ENCODE results near the gene ADAMTS4.
"Not testable (repeated sequence)": the region's sequence is repeated elsewhere in the genome, so short reads cannot be mapped to it uniquely, and the experiment has no call there.

Gene ADAMTS4, protein sequence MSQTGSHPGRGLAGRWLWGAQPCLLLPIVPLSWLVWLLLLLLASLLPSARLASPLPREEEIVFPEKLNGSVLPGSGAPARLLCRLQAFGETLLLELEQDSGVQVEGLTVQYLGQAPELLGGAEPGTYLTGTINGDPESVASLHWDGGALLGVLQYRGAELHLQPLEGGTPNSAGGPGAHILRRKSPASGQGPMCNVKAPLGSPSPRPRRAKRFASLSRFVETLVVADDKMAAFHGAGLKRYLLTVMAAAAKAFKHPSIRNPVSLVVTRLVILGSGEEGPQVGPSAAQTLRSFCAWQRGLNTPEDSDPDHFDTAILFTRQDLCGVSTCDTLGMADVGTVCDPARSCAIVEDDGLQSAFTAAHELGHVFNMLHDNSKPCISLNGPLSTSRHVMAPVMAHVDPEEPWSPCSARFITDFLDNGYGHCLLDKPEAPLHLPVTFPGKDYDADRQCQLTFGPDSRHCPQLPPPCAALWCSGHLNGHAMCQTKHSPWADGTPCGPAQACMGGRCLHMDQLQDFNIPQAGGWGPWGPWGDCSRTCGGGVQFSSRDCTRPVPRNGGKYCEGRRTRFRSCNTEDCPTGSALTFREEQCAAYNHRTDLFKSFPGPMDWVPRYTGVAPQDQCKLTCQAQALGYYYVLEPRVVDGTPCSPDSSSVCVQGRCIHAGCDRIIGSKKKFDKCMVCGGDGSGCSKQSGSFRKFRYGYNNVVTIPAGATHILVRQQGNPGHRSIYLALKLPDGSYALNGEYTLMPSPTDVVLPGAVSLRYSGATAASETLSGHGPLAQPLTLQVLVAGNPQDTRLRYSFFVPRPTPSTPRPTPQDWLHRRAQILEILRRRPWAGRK

DNA sequence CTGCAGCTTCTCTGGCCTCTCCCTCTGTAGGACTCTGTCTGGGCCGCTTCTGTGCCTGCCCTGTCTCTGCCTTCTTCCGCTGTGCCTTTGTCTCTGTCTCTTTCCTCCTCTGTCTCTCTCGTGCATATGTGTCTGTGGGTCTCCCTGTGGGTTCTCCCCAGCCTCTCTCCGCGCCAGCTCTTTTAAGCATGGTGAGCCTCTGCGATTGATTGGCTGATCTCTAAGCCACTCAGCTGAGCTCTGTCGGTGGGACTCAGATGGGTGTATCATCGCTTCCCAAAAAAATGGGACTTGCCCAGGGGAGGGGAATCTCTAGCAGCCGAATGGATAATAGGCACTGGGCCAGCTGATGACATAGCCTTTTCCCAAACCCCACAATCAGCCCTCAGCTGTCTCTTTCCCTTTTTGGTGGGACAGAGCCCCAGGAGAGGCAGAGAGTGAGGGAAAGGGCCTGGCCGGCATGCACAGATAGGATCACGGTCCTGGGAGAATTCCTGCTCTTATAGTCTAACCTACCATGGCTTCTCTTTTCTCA, at the start of gene ADAMTS4:
ADAMTS4 (minus strand) TSS at position 158 of the 535 bp plus-strand sequence. CDS start 427 bp downstream, outside the sequence.
- no peak for DNase-seq

DNA sequence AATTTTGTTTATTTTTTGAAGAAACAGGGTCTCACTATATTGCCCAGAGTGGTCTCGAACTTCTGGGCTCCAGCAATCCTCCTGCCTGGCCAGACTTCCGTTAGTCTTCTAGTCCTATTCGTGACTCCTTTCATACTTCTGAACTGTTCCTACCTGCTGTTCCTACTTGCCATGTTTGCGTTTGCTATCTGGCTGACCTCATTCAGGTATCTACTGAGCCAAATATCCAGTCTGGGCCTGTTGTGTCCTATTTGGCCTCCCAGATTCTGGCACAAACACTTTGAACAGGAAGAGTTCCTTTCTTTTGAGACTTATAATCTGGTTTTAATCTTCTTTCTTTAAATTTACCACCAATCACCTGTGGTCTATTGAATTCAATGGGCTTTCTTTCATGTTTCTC, 46.0 kb upstream of the ADAMTS4 start:
- no peak for DNase-seq

DNA sequence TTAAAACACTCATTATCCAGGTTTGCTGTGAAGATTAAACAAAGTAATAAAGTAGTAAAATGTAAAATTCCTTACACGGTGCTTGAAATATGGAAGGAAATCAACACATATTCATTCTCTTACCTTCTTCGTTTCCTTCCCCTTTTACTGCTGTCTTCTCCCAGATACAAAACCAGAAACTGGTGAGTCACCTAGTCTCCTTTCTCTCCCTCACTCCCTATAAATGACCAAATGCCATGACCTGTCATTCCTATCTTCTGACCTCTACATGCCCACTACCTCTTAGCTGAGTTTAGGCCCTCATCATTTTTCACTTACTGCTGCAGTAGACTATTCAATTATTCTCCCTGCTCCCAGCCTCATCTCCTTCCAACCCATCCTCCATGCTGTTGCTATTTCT, 43.5 kb upstream of the ADAMTS4 start:
- no peak for DNase-seq

DNA sequence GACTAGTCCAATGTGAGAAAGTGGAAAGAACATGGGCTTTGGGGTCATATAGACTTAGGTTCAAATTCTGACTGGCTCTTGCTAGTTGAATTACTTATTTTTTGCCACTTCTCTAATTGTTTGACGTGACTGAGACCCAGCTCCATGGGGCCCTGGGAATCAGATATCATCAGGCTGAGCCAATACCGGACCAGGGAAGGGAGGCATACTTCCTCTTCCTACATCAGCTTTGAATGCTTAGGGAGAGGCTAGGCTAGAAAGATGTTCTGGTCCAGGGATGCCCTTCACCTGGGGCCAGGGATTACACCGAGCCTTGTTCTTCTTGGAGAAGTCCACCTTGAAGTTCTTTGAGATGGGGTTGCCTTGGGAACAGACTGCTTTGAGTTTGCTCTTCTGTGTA, 42.8 kb upstream of the ADAMTS4 start:
- DNase-seq = no peak

DNA sequence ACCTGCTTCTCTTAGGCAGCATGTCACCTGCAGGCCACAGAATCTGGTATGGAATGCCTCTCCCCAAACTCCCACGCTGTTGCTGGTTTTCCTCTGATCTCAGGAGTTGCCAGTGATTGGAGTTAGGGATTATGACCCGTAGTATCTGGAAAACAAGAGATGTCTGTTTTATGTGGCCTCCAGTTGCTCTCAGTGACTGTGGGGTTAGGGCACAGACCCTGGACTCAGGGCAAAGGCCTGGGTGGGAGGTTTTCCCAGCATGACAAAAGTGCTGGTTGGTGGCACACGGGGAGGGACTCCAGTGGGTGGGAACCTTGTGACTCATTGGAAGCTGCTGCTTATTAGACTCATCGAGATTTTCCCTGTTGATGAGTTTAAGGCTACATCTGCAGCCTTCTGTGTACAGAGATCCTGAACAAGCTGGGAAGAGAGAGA, 39.2 kb upstream of the ADAMTS4 start, which contains the start of gene NR1I3:
NR1I3 (minus strand) TSS at position 165 of the 435 bp plus-strand sequence. CDS start 1,638 bp downstream, outside the sequence.
- DNase-seq = no peak

DNA sequence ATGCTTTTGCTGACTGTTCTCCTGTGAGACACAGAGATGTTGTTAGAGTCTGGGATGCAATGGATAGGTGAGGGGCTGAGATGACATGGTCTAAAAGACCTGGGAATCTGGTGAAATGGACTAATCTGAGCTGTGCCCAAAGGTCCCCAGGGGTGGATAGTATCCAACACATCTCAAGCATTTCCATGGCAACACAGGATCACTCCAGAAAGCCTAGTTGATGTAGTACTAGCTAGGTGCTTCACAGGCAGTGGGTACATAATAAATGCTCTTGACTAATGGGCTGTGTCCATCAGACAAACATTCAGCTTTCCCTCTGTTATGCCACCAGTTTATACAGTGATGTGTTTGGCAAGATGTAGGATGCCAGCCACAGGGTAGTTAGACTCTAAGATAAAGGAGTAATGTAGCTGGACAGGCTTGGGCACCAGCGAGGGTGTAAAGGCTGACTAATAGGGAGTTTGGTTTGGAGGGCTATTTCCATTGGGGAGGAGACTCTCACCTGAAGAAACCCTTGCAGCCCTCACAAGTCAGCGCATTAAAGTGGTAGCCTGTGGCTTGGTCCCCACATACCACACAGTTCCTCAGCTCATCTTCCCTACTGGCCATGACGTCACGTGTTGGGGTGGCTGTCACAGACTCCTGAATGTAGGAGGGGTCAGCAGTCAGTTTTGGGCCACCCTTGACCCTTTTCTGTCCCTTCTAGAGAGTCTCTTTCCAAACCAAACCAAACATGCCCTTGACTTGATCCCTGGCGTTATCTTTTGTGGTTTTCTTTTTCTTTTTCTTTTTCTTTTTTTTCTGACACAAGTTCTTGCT, 37.3 kb upstream of the ADAMTS4 start:
- no peak for DNase-seq

DNA sequence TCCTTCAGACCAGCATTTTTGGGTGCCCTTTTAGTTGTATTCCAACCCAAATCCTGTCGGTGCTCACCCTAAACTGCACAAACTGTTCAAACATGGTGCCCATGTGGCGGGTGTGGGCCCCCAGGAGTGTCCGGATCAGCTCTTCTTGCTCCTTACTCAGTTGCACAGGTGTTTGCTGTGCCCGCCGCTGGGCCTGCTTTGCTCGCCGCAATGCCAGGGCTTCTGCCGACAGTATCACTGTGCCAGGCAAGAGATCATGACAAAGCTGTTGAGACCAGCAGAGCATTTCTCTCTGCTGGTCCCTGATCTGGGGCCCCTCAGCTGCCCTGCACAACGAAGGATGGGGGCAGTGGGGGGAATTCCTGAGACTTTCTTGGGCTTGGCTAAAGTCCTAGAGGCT, 34.2 kb upstream of the ADAMTS4 start:
- DNase-seq = no peak

DNA sequence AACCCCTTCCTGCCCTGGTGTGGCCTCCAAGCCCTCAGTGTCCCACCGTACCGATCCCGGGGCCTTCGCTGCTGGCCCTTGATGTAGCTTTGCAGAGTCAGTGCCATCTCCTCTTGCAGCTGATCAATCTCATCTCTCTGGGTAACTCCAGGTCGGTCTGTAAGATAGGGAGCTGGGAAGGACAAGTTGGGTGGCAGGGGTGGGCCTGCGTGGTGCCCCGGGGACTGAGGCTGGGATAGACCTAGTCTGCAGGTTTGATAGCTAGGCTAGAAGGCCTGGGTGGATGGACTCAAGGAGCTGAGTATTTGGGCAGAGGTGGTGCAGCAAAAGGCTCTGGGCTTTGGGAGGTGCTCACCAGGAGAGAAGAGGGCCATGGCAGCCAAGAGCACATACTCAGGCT, 31.9 kb upstream of the ADAMTS4 start:
- DNase-seq = no peak

DNA sequence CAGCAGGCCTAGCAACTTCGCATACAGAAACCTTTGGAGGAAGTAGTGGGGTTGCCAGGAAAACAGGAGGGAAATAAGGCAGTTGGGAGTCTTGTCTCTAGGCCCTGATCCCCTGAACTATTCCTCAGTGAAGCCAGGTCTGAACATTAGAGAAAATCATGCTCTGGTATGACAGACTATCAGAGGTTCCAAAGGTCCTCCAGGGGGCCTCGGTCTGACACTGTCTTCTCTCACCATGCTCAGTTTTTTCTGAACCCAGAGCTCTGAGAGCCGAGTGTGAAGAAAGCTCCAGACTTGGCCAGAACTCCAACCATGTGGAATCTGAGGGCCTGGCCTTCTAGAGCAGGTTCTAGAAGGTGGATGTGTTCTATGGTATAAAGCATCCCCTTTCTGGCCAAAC, 31.0 kb upstream of the ADAMTS4 start:
- no peak for DNase-seq

DNA sequence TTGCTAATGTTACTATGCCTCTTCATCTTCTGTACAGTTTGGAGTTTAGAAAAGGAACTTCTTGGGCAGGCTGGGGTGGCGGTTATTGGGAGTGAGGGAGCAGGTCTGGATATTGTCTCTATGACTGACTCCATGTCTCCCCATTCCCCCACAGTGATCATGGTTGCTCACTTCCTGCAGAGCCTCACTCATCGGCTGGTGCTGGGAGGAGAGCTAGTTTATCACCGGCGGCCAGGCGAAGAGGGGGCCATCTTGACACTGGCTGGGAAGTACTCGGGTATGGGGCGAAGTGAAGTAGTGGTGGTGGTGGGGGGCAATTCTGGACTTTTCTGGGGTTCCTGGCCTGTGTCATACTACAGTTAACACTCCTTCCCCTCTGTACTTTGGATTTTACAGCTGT, 29.2 kb upstream of the ADAMTS4 start:
- no peak for DNase-seq

DNA sequence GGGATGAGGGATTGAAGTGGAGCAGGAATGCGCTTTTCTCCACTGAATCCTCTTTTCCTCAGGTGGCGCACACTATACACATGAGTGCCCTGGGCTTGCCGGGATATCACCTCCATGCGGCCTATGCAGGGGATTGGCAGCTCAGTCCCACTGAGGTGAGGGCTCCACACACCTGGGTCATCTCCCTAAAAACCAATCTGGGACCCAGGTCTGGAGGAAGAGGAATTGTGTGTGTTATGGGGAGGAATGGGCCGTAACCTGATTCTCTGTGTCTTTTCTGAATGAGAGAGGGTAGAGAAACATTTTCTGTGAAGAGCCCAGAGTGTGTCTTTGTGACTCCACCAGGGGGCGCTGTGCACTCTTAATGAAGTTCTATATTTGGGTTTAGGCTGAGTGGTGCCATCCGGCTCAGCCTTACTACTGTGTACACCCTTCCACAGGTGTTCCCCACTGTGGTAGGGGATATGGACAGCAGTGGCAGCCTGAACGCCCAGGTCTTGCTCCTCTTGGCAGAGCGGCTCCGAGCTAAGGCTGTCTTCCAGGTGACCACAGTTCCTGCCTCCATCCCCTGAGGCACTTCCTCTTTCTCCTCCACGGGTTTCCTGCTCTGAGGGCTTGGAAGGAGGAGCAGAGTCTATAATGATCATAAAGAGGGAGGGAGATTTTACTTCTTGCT, 28.5 kb upstream of the ADAMTS4 start:
- DNase-seq = peak; percentile 88

DNA sequence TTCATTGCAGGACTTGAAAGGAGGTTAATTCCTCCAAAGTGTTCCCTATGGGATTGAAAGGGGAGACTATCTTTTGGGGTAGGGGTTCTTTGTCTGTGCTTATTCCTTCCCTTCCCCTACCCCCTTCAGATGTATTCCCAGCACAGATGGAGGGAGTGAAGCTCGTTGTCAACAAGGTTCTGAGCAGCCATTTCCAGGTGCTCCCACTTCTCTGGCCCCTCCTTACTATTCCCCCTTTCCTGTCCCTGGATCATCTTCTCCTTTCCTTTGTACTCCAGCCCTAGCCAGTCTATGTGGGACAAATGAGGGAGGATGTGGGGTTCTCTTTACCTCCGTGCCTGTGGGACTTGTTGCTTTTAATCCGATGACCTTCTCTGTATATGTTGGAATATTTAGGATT, 27.9 kb upstream of the ADAMTS4 start:
- no peak for DNase-seq

DNA sequence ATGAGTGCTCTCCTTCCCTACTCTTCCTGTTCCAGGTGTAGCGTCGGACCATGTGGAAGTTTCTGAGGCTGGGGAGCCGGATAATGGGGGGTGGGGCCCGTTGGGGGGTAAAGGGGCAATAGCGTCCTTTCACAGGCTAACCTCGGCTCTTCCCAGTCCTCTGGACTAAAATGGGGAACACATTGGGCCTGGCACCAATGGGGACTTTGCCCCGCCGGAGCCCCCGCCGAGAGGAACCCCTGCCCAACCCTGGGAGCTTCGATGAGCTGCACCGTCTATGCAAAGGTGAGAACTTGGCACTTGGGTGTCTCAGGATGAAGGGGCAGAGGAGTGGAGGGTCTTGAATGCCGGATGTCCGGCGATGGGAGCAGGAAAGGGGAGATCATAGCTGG, 27.5 kb upstream of the ADAMTS4 start:
- DNase-seq = no peak

DNA sequence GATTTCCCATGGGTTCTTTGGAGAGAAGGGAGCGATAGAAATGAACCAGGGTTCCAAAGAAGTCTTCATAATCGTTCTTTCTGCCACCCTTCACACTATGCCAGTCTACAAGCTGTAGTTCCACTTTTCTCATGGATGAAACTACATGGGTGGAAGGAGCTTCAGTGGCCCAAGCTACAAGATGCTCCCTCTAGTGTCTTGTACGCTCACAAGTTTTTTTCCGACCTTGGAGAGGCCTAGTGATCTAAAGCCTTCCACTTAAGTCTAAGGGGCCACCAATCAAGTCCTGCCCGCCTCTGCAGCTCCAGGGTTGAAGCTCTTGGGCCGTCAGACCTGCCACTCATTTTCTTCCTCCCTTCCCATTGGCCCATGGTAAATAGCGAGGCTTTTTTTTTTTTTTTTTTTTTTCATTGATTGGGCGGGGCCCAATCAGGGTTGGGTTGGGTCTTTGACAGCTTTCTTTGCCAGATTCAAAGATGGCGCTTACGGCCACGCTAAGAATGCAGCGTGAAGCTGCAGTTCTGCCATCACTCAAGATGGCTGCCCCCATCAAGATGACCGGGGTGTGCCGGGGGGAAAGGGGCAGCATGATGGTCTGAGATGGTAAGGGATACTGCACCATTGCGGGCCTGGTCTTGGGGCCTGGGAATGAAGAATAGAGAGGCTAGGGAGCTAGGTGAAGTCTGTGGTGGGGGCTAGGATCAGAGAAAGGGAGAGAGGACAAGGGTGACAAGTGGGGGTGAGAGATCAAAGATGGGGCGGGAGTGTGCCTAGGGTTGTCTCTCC, 26.9 kb upstream of the ADAMTS4 start, which contains the start of gene TOMM40L:
TOMM40L (plus strand) TSS at position 527 of the 786 bp plus-strand sequence. CDS start 430 bp downstream, outside the sequence.
- DNase-seq = peak; percentile 96

DNA sequence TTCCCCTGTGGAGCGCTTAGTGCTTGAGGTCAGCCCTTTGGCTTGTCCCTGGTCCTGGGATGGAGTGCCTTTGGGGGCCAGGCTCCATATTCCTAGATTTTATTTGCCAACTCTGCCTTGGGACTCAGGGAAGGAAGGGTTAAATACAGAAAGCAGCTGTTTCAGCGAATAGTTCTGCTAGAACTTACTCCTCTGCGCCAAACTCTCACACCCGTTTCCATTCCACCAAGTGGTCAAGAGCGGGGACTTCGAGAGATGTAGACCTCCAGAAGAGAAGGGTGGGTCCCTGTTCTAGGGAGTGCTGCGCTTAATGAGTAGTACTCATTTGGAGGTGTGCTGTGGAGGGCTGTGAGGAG, 26.3 kb upstream of the ADAMTS4 start:
- DNase-seq = no peak

DNA sequence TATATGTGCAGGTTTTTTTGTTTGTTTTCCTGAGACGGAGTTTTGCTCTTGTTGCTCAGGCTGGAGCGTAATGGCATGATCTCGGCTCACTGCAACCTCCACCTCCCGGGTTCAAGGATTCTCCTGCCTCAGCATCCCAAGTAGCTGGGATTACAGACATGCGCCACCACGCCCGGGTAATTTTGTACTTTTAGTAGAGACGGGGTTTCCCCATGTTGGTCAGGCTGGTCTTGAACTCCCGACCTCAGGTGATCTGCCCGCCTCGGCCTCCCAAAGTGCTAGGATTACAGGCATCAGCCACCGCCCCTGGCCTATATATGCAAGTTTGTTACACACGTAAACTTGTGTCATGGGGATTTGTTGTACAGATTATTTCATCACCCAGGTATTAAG, 25.8 kb upstream of the ADAMTS4 start:
- DNase-seq = not testable (repeated sequence)

DNA sequence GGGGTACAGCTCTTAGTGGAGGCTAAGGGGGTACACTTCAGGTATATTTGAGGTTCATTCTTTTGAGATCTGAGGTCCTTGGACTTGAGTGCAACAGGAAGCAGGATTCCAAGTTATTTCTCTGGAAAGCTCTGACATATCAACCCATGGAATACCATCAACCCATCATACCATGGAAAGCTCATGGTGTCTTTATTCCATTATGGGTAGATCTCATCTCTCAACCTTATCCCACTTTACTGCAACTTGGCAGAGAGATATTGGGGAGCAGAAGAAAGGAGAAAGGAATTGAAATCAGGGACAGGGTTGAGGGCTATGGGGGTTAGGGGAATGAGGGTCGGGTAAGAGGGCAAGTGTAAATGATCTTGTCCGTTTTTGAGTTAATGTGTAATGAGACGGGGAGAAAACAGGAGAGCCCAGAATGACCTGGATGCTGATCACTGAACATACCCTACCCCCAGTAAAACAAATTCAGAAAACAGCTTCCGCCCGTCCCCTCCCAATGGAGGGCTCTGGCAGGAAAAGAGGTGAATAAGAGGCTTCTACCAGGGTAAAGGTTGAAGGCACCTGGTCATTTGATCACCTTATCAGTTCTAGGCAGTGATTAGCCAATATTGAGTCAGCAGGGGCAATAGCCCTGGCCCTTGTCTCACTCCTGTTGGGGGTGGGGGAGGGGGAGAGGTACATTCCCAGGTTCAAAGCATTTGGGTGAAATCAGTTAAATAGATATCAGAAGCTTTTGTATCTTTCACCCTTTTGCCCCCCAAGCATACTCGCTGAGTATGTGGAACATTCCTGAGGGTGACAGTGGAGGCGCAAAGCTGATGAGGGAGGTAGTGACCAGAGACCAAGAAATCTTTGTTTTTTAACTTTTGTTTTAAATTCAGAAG, 25.2 kb upstream of the ADAMTS4 start:
- no peak for DNase-seq

DNA sequence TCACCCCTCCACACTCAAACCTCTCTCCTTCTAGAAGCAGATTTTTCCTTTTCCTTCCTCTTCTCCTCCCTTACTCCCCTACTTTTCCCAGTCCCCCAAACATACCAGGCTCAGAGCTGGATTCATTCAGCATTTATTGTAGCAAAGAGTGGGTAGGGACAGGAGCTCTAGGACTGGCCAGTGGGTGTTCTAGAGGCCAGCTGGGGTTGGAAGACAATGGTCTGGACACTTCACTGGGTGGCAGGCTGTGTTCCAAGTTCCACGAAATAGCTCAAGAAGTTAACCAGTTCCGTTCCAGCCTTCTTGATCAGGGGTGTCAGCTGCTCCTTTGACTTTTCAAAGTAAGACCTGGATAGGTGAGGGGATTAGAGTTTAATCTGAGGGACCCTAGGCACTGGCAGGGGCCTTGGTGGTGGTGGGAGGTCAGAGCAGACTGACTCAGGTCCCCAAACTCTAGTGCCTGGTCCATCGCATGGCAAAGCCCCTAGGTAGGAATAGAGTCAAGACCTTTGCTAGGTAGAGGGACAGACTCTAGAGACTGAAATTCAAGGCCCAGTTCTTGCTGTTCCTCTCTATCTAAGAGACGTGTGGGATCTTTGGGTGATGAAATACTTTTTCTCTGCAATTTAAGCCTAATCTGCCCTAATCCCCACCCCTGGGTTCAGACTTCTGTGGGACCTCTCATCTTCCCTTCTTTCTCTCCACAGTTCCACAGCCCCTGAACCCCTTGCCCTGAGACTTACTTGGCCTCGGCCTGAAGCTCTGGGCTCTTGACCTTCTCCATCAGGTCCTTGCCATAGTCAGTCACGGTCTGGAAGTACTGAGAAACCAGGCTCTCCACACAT, 23.5 kb upstream of the ADAMTS4 start:
- no peak for DNase-seq

DNA sequence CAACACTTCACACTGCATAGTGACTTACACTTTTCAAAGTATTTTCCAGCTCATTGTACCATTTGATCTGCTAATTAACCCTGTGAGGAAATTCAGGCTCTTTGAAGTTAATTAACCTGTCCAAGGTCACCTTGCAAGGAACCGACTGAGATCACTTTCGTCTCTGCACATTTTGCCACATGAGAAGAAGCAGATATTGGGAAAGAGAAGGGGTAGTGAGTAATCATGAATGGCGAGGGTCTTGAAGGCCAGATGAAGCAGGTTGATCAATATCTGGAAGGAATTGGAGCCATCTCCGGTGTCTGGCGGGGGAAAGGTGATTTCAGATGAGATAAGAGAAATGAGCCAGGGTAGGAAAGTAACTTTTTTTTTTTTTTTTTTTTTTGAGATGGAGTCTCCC, 21.1 kb upstream of the ADAMTS4 start:
- DNase-seq = no peak
